ENCODE measurements around the gene PPM1N. TPM values are rescaled to one million over a fixed set of nuclear protein-coding genes. Genes with fewer than 3 reads are reported as not detected.

The PPM1N gene
- total and polyA plus RNA-seq, 2 of the 13 experiments (the other 11 are each of a cell fraction or from before 2014, with no cell fraction given) = 0.31 to 1.8 TPM

DNA sequence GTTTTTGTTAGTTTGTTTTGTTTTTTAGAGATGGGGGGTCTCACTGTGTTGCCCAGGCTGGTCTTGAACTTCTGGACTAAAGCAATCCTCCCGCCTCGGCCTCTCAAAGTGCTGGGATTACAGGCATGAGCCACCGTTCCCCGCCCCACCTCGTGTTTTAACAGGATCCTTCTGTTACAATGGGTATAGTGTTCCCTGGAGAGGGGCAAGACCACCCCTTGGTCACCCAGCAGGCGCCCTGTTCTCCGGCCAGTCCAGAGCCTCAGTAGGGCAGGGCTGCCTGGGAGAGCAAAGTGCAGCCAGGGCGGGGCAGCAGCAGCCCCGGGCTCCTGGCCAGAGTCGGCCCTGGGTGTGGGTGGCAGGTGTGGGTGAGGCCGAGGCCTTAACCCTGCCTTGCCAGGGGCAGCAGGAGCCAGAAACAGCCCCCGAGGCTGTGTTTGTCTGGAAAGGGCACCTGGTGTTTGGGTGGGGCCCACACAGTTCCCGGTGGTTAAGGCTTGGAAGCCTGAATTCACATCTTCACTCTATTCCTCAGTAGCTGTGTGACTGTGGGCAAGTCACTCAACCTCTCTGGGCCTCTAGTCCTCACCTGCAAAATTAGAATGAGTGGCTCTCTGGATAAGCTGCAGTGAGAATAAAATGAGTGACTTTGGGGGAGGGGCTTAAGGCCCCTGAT is 16.3 kb downstream of the PPM1N start (continued):
- peak; percentile 60; the same call in 1 of the 2 replicates for TF ChIP-seq ZMYM4 (CRISPR knock-in tag; IDR thresholded peaks at IDR 0.05)
- no peak for TF ChIP-seq ZNF557 (CRISPR knock-in tag; IDR thresholded peaks at IDR 0.05)
- TF ChIP-seq ZNF652 (CRISPR knock-in tag; IDR thresholded peaks at IDR 0.05; ENCODE audit: borderline replicate concordance, low read depth) = peak; percentile 92
- TF ChIP-seq ZNF232 (CRISPR knock-in tag; IDR thresholded peaks at IDR 0.05; ENCODE audit: borderline replicate concordance) = peak; percentile 61; the same call in 1 of the 2 replicates
- peak; percentile 22 for TF ChIP-seq ZEB1 (IDR thresholded peaks at IDR 0.05; ENCODE audit: insufficient replicate concordance, low read depth)
- TF ChIP-seq NR1H2 (CRISPR knock-in tag; IDR thresholded peaks at IDR 0.05; ENCODE audit: borderline replicate concordance, low read depth) = no peak
- TF ChIP-seq, protein P1, sequence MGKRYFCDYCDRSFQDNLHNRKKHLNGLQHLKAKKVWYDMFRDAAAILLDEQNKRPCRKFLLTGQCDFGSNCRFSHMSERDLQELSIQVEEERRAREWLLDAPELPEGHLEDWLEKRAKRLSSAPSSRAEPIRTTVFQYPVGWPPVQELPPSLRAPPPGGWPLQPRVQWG (CRISPR knock-in tag; IDR thresholded peaks at IDR 0.05; ENCODE audit: borderline replicate concordance, low read depth) = no peak
- TF ChIP-seq HNF4G (IDR thresholded peaks at IDR 0.05; ENCODE audit: borderline replicate concordance, low read depth, low read length) = peak; percentile 81
- TF ChIP-seq HNF4G (CRISPR knock-in tag; IDR thresholded peaks at IDR 0.05; ENCODE audit: borderline replicate concordance, low read depth) = peak; percentile 83; the same call in 1 of the 2 replicates
- peak; percentile 32; the same call in 1 of the 2 replicates for TF ChIP-seq CEBPG (CRISPR knock-in tag; IDR thresholded peaks at IDR 0.05)
- TF ChIP-seq ZFP36L2 (CRISPR knock-in tag; IDR thresholded peaks at IDR 0.05) = no peak; the same call in 1 of the 2 replicates
- no peak for TF ChIP-seq RBAK (CRISPR knock-in tag; IDR thresholded peaks at IDR 0.05)
- no peak for TF ChIP-seq REL (CRISPR knock-in tag; conservative IDR thresholded peaks at IDR 0.05)
- TF ChIP-seq, protein P2, sequence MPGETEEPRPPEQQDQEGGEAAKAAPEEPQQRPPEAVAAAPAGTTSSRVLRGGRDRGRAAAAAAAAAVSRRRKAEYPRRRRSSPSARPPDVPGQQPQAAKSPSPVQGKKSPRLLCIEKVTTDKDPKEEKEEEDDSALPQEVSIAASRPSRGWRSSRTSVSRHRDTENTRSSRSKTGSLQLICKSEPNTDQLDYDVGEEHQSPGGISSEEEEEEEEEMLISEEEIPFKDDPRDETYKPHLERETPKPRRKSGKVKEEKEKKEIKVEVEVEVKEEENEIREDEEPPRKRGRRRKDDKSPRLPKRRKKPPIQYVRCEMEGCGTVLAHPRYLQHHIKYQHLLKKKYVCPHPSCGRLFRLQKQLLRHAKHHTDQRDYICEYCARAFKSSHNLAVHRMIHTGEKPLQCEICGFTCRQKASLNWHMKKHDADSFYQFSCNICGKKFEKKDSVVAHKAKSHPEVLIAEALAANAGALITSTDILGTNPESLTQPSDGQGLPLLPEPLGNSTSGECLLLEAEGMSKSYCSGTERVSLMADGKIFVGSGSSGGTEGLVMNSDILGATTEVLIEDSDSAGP (CRISPR knock-in tag; IDR thresholded peaks at IDR 0.05; ENCODE audit: borderline replicate concordance) = peak; percentile 84; the same call in 1 of the 2 replicates
- TF ChIP-seq MAFF (IDR thresholded peaks at IDR 0.05; ENCODE audit: low read depth, low read length) = no peak
- no peak for TF ChIP-seq TOPORS (CRISPR knock-in tag; IDR thresholded peaks at IDR 0.05)
- TF ChIP-seq NFYC (CRISPR knock-in tag; IDR thresholded peaks at IDR 0.05) = no peak
- TF ChIP-seq RFXANK (CRISPR knock-in tag; IDR thresholded peaks at IDR 0.05) = no peak
- peak; percentile 76; the same call in 1 of the 2 replicates for TF ChIP-seq ZNF430 (CRISPR knock-in tag; IDR thresholded peaks at IDR 0.05)
- TF ChIP-seq AHR (CRISPR knock-in tag; IDR thresholded peaks at IDR 0.05) = no peak
- TF ChIP-seq, protein P3, sequence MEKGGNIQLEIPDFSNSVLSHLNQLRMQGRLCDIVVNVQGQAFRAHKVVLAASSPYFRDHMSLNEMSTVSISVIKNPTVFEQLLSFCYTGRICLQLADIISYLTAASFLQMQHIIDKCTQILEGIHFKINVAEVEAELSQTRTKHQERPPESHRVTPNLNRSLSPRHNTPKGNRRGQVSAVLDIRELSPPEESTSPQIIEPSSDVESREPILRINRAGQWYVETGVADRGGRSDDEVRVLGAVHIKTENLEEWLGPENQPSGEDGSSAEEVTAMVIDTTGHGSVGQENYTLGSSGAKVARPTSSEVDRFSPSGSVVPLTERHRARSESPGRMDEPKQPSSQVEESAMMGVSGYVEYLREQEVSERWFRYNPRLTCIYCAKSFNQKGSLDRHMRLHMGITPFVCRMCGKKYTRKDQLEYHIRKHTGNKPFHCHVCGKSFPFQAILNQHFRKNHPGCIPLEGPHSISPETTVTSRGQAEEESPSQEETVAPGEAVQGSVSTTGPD (CRISPR knock-in tag; IDR thresholded peaks at IDR 0.05) = no peak
- TF ChIP-seq SNRNP70 (IDR thresholded peaks at IDR 0.05; ENCODE audit: low read depth, low read length) = no peak
- TF ChIP-seq SSRP1 (CRISPR knock-in tag; IDR thresholded peaks at IDR 0.05) = no peak
- 0 out of 2 replicates have a peak, but pooled peaks have one; percentile 68 for TF ChIP-seq FIP1L1 (IDR thresholded peaks at IDR 0.05; ENCODE audit: borderline replicate concordance, insufficient read depth, low read depth, low read length)
- TF ChIP-seq RAD51 (IDR thresholded peaks at IDR 0.05; ENCODE audit: borderline replicate concordance) = no peak
- 0 out of 2 replicates have a peak, but pooled peaks have one; percentile 24 for TF ChIP-seq SMAD3 (CRISPR knock-in tag; IDR thresholded peaks at IDR 0.05)
- TF ChIP-seq TGIF2 (CRISPR knock-in tag; IDR thresholded peaks at IDR 0.05) = no peak
- TF ChIP-seq ZNF879 (CRISPR knock-in tag; IDR thresholded peaks at IDR 0.05) = no peak
